ENCODE results near the gene SLC50A1.

Gene SLC50A1

GRCh38 chr1:155186067-155186793 lies 50.6 kb downstream of the SLC50A1 start:
- no peak for TF ChIP-seq CTCF (IDR thresholded peaks at IDR 0.05)
- no peak overlapping the region for H3K27ac ChIP-seq
- no peak overlapping the region for H3K4me3 ChIP-seq
- DNase-seq (ENCODE audit: low spot score) = peak; percentile 56

- TF ChIP-seq CTCF (IDR thresholded peaks at IDR 0.05) = no peak
- H3K4me3 ChIP-seq = no peak overlapping the region
- peak; percentile 69 for DNase-seq (ENCODE audit: low spot score)
- no peak overlapping the region for H3K27ac ChIP-seq
Observed at GRCh38 chr1:155186794-155187455, 51.3 kb downstream of the SLC50A1 start.

- DNase-seq (ENCODE audit: low spot score) = no peak
- Histone ChIP-seq H3K27ac (no peak overlapping the region), H3K4me3 (no peak overlapping the region)
- TF ChIP-seq CTCF (IDR thresholded peaks at IDR 0.05) = no peak
Observed at GRCh38 chr1:155187456-155187891, 51.8 kb downstream of the SLC50A1 start.

GRCh38 chr1:155188268-155188667 lies 52.6 kb downstream of the SLC50A1 start:
- Histone ChIP-seq H3K4me3 (no peak overlapping the region), H3K27ac (no peak overlapping the region)
- DNase-seq (ENCODE audit: low spot score) = no peak
- TF ChIP-seq CTCF (IDR thresholded peaks at IDR 0.05) = no peak
